Raji (cell line): ENCODE data around the gene HIBADH.

Source experiments
- POLR2A ChIP-seq: IDR thresholded peaks from 2 replicates; pipeline ENCODE4 v1.6.1; 2011; ENCODE audit warnings: low read depth, low read length, control low read depth; ENCODE audit not compliant: insufficient read depth

Gene HIBADH

DNA sequence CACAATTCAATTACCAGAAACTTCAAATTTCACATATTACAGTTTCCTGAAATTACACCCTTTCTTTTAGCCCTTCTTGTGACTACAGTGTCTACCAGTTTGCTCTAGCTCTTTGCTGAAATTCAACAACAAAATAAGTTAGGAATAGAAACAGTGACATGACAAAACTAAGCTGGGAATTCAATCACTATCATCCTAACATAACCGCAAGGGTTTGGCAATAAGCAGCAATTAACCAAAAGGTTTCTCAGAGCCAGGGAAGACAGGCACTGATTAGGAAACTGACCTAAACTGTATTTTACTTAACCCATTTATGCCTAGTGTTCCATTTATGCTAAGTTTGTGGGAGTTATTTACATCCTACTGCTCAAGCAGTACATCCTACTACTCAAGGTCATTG is 31.3 kb downstream of the HIBADH start:
- no peak for TF ChIP-seq POLR2A

DNA sequence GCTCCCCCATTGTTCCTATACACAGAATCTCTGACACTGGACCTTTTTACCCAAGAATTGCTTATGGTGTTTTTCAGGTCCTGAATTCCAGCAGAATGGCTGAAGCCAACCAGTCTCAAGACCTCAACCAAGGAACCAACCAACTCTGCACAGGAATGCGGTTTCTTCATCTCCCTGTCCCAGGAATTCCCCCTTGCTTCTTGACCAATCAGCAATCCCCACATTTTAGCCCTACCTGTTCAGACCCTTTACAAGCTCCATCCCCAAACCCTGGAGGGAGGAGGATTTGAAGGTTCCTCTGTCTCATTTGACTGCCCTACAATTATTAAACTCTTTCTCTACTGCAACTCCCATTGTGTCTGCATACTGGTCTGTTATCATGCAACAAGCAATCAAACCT is 35.5 kb downstream of the HIBADH start:
- no peak for TF ChIP-seq POLR2A

DNA sequence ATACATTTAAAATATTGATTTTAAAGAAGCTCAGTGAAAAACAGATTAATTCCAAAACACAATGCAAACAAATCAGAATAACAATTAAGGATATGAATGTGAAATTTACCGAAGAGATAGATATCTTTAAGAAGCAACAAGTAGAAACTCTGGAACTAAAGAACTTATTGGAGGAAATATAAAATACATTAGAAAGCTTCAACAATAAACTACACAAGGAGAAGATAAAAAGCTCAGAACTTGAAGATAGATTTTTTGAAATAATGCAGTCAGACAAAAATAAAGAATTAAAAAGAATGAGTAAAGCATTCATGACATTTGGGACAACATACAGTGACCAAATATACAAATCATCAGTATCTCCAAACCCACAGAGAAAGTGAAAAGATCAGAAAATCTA is 43.2 kb downstream of the HIBADH start:
- no peak for TF ChIP-seq POLR2A

DNA sequence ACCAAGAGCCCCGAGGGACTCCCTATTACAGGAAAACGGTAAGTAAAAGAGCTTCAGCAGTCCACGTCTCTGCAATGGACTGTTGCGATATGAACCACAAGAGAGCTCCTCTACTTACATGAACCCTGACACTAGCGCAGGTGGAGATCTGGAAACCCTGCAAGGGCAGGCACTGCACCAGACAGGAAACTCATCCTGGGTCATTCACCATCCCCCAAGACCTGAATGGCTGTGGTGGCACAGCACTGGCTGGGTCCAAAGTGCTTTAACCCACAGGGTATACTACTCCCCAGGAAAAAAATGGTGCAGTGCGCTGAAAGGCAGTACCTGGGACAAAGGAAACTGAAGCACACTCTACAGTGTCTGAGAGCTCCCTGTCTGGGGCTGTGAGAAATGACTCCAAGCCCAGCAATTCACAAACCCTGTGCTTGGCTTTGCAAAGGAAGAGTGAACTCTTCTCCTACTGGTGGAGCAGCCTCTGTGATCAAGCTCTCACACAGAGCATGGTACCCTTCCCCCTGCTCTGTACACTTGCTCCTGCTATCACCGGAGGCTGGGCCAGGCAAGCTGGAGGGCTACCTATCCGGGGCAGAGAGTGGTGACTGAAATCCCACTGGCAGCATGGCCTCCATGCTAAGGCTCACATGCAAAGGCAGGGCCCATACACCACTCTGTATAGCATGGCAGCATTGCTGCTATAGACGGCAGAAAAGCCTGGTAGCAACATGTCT is 44.9 kb downstream of the HIBADH start:
- no peak for TF ChIP-seq POLR2A

DNA sequence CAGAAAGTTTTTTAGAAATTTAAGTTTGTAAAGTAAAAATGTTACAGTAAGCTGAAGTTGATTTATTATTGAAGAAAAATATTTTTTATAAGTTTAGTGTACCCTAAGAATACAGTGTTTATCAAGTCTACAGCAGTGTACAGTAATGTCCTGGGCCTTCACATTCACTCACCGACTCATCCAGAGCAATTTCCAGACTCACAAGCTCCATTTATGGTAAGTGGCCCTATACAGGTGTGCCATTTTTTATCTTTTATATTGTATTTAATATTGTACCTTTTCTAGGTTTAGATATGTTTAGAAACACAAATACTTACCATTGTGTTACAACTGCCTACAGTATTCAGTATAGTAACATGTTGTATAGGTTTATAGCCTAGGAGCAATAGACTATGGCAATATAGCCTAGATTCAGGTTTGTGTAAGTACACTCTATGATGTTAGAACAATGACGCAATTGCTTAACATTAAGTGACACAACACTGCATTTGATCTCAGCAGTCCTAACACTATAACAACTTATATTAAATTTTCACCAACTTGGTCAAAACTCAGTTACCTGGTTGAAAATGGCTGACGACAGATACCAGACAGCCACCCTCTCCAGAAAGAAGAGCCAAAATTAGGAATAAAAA is 45.7 kb downstream of the HIBADH start:
- TF ChIP-seq POLR2A: no peak

- TF ChIP-seq POLR2A: no peak
Measured at GRCh38 chr7:27616186-27616491, 46.5 kb downstream of the HIBADH start.

DNA sequence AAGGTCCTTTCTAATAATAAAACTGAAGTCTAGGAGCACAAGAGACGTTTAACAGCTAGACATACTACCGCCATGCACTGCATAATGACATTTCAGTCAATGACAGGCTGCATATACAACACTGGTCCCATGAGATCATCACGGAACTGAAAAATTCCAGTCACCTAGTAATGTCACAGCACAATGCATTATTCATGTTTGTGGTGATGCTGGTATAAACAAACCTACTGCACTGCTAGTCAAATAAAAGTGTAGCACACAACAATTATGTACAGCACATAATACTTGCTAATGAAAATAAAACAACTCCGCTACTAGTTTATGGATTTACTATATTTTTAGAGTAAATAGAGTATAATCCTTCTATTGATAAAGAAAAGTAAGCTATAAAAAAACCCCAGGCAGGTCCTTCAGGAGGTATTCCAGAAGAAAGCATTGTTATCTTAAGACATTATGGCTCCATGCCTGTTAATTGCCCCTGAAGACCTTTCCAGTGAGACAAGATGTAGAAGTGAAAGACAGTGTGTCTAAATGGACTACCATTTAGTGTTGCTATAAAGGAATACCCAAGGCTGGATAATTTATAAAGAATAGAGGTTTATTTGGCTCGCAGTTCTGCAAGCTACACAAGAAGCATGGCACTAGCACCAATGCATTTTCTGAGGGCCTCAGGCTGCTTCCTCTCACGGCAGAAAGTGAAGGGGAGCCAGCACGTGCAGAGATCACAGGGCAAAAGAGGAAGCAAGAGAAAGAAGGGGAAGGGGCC is 47.1 kb downstream of the HIBADH start:
- TF ChIP-seq POLR2A: no peak

GRCh38 chr7:27614095-27614494 is 48.6 kb downstream of the HIBADH start:
- TF ChIP-seq POLR2A: no peak

- TF ChIP-seq POLR2A: no peak
Measured at GRCh38 chr7:27611059-27611458, 51.6 kb downstream of the HIBADH start.

GRCh38 chr7:27608776-27609495 is 53.7 kb downstream of the HIBADH start:
- TF ChIP-seq POLR2A: no peak

DNA sequence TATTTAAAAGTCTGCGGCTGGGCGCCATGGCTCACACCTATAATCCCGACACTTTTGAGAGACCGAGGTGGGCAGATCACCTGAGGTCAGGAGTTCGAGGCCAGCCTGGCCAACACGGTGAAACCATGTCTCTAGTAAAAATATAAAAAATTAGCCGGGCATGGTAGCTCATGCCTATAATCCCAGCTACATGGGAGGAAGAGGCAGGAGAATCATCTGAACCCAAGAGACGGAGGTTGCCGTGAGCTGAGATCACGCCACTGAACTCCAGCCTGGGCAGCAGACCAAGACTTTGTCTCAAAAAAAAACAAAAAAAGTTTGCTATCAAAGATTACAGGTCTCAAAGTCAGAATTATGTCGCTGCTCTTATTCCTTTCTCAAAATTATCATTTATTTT is 55.5 kb downstream of the HIBADH start:
- TF ChIP-seq POLR2A: no peak

GRCh38 chr7:27606270-27607209 is 56.1 kb downstream of the HIBADH start:
- no peak for TF ChIP-seq POLR2A

DNA sequence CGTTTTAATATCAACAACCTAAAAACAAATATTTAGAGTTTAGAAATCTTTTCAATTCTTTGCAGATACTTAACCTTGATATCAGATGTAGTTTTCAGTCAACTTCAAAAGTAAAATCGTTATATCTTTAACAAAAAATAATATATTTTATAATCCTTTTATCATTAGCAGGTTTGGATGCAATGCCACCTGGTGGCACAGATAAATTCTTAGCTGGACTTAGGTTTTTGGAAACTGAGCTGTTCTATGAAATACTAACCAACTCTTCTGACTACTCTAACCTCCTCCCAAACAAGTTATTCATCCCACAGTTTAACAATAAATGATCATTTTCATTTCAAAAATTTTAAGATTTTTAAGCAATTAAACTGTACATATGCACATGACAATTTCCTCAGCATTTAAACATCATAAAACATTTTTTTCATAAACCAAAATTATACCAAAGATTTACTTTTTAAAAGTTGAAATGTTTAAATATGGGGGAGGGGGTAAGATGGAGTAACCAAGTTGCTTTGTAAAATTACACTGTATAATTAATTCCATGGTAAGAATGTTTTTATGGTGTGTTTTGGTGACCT is 56.9 kb downstream of the HIBADH start:
- TF ChIP-seq POLR2A: no peak

GRCh38 chr7:27605283-27605682 is 57.4 kb downstream of the HIBADH start:
- TF ChIP-seq POLR2A: no peak
